Measurements from ENCODE around the gene NCAN. TPM values are rescaled to one million over a fixed set of nuclear protein-coding genes. Genes with fewer than 3 reads are reported as not detected.

NCAN gene
- total RNA-seq, 1 experiment from 2014 or later, result not detected

DNA sequence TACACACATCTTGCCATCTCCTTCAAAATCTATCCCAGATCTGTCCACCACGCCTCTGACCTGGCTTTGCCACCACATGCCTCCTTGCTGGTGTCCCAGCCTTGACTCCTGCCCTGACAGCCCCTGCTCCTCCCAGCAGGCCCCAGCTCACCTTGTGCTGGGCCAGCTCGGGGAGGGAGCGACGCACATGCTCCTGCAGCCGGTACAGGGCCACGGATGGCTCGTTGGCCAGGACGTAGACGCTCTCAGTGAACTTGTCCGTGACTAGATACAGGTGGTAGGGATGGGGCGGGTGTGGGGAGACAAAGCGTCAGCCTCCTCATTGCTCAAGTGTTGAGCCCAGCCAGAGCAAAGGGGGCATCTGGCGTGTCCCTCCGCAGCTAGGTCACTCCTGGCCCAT, 25.0 kb upstream of the NCAN start:
- Histone ChIP-seq H3K4me3 (ENCODE audit: low read length) (no peak overlapping the region), H3K36me3 (ENCODE audit: insufficient read depth, low read length) (peaks cover 30% of the 10 kb centered on the region), H3K9ac (ENCODE audit: low read length) (no peak overlapping the region), H4K20me1 (ENCODE audit: insufficient read depth, low read depth, low read length) (no peaks in the 10 kb centered on the region), H3K4me2 (ENCODE audit: low read depth, low read length, poor library complexity, severe bottlenecking) (no peak overlapping the region), H3K4me1 (ENCODE audit: low read length) (peaks cover 15% of the 10 kb centered on the region), H3K27me3 (ENCODE audit: low read length) (no peaks in the 10 kb centered on the region), H3K9me2 (replicated peaks; ENCODE audit: insufficient read depth, low read length) (no peaks in the 10 kb centered on the region), H3K79me2 (ENCODE audit: low read length) (peaks cover 28% of the 10 kb centered on the region), H3K9me3 (ENCODE audit: low read length) (no peaks in the 10 kb centered on the region; the same call in 1 of the 2 replicates), H3K27ac (ENCODE audit: low read length) (no peak overlapping the region), H2AFZ (ENCODE audit: low read length) (no peak overlapping the region)
- DNase-seq, result no peak

DNA sequence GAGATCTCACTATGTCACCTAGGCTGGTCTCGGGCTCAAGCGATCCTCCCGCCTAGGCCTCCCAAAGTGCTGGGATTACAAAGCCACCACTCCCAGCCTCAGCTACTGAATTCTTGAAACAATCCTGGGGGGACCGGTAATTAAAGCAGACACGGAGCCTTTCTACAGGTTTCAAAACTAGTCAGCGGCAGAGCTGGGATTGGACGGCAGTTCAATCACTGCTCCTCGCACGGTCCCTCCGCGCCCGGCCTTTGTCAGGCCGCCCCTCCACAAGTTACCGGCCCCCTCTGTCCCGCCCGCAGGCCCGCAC, 20.0 kb upstream of the NCAN start:
- Histone ChIP-seq H3K4me1 (ENCODE audit: low read length) (peaks cover 26% of the 10 kb centered on the region), H3K79me2 (ENCODE audit: low read length) (peaks cover 52% of the 10 kb centered on the region), H3K4me3 (ENCODE audit: low read length) (peak overlapping the region; percentile 99), H3K9ac (ENCODE audit: low read length) (peak overlapping the region; percentile 100), H3K9me2 (replicated peaks; ENCODE audit: insufficient read depth, low read length) (no peaks in the 10 kb centered on the region), H3K4me2 (ENCODE audit: low read depth, low read length, poor library complexity, severe bottlenecking) (peak overlapping the region; percentile 100), H3K27ac (ENCODE audit: low read length) (peak overlapping the region; percentile 95), H4K20me1 (ENCODE audit: insufficient read depth, low read depth, low read length) (no peaks in the 10 kb centered on the region), H3K36me3 (ENCODE audit: insufficient read depth, low read length) (peaks cover 10% of the 10 kb centered on the region), H2AFZ (ENCODE audit: low read length) (peak overlapping the region; percentile 99), H3K27me3 (ENCODE audit: low read length) (no peaks in the 10 kb centered on the region), H3K9me3 (ENCODE audit: low read length) (no peaks in the 10 kb centered on the region; the same call in 1 of the 2 replicates)
- DNase-seq, result no peak

DNA sequence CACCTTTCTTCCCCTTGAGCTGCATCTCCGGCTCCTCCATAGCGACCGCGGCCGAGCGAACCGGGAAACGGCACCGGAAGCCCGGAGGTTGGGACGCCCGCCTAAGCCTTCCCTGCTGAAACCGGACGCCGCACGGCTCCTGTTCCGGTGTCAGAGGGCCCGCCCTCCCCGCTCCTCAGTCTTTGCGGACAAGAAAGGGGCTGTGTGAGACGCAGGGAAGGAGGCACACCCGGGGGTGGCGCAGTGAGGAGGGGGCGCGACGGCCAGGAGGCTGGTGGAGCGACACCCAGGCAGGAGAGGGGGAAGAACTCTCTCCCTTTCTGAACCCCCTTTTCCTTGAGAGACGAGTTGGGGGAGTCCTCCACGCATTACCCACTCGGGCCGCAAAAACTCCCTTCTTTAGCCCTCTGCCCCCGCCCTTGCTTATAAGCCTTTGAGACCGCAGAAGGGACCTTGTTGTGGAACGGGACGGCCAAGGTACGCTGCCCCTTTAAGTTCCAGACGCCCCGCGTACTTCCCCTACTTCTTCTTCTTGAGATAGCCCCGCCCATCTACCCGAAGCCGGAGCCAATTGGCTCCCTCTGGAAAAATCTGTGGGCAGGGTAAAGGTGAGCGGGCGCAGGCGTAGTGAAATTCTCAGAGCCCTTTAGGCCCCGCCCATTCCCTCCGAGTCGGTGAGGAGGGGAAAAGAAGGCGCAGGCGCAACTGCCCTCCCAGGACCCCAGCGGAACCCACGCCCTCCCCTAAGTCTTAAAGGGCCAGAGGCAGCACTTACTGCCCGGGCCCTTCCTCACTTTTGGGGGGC, 19.5 kb upstream of the NCAN start, which contains the start of the genes BORCS8 and RFXANK:
Gene BORCS8 (minus strand): TSS at position 75 of the 805 bp plus-strand sequence. CDS start 35 bp downstream, at position 40.
Gene RFXANK (plus strand): TSS at position 181 of the 805 bp plus-strand sequence. CDS start 1,689 bp downstream, outside the sequence.
- Histone ChIP-seq H3K79me2 (ENCODE audit: low read length) (peaks cover 52% of the 10 kb centered on the region), H3K36me3 (ENCODE audit: insufficient read depth, low read length) (peaks cover 13% of the 10 kb centered on the region), H3K27me3 (ENCODE audit: low read length) (no peaks in the 10 kb centered on the region), H3K9me2 (replicated peaks; ENCODE audit: insufficient read depth, low read length) (no peaks in the 10 kb centered on the region), H3K27ac (ENCODE audit: low read length) (peak within 1 kb of the TSS; percentile 95), H2AFZ (ENCODE audit: low read length) (peak within 1 kb of the TSS; percentile 99), H3K4me1 (ENCODE audit: low read length) (peaks cover 26% of the 10 kb centered on the region), H3K4me2 (ENCODE audit: low read depth, low read length, poor library complexity, severe bottlenecking) (peak within 1 kb of the TSS; percentile 100), H3K4me3 (ENCODE audit: low read length) (peak within 1 kb of the TSS; percentile 99), H3K9me3 (ENCODE audit: low read length) (no peaks in the 10 kb centered on the region), H4K20me1 (ENCODE audit: insufficient read depth, low read depth, low read length) (no peaks in the 10 kb centered on the region), H3K9ac (ENCODE audit: low read length) (peak within 1 kb of the TSS; percentile 100)
- DNase-seq, result peak; percentile 100

DNA sequence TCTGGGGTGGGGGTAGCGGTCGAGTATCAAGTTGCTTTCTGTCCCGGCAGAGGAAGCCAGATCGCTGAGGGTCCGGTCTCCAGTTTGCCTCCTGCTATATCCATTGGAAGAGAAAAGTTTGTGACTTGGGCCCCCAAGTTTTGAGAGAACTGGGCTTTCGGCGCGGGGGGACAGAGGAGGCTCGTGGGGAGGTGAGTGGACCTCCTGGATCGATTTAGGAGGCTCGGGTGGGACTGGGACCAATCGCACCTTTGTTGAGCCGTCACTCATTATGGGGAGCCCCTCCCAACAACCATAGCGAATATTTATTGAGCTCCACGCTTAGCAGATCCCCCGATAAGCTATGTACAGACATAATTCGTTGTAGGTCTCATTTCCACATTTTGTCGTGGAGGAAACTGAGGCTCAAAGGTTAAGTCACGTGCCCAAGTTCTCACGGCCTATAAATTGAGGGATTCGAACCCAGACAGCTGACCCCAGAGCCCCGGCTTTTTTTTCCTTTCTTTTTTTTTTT, 18.8 kb upstream of the NCAN start:
- peak overlapping the region; percentile 74 for H3K4me2 ChIP-seq (ENCODE audit: low read depth, low read length, poor library complexity, severe bottlenecking)
- no peaks in the 10 kb centered on the region for H3K27me3 ChIP-seq (ENCODE audit: low read length)
- peak; percentile 73 for DNase-seq
- H3K9me3 ChIP-seq (ENCODE audit: low read length), result no peaks in the 10 kb centered on the region
- peak overlapping the region; percentile 76 for H3K4me3 ChIP-seq (ENCODE audit: low read length)
- H3K36me3 ChIP-seq (ENCODE audit: insufficient read depth, low read length), result peaks cover 14% of the 10 kb centered on the region
- H3K27ac ChIP-seq (ENCODE audit: low read length), result peak overlapping the region; percentile 65
- H3K9ac ChIP-seq (ENCODE audit: low read length), result peak overlapping the region; percentile 90
- H3K79me2 ChIP-seq (ENCODE audit: low read length), result peaks cover 52% of the 10 kb centered on the region
- H3K4me1 ChIP-seq (ENCODE audit: low read length), result peaks cover 26% of the 10 kb centered on the region
- H3K9me2 ChIP-seq (replicated peaks; ENCODE audit: insufficient read depth, low read length), result no peaks in the 10 kb centered on the region
- no peaks in the 10 kb centered on the region for H4K20me1 ChIP-seq (ENCODE audit: insufficient read depth, low read depth, low read length)
- H2AFZ ChIP-seq (ENCODE audit: low read length), result 0 out of 2 replicates have a peak overlapping the region, but pooled peaks have one; percentile 38

- Histone ChIP-seq H3K4me3 (ENCODE audit: low read length) (peak overlapping the region; percentile 76), H4K20me1 (ENCODE audit: insufficient read depth, low read depth, low read length) (no peaks in the 10 kb centered on the region), H3K9me2 (replicated peaks; ENCODE audit: insufficient read depth, low read length) (no peaks in the 10 kb centered on the region), H3K27me3 (ENCODE audit: low read length) (no peaks in the 10 kb centered on the region), H3K79me2 (ENCODE audit: low read length) (peaks cover 52% of the 10 kb centered on the region), H3K9me3 (ENCODE audit: low read length) (no peaks in the 10 kb centered on the region), H3K27ac (ENCODE audit: low read length) (no peak overlapping the region), H3K36me3 (ENCODE audit: insufficient read depth, low read length) (peaks cover 13% of the 10 kb centered on the region), H3K4me2 (ENCODE audit: low read depth, low read length, poor library complexity, severe bottlenecking) (peak overlapping the region; percentile 74), H2AFZ (ENCODE audit: low read length) (no peak overlapping the region), H3K9ac (ENCODE audit: low read length) (peak overlapping the region; percentile 90), H3K4me1 (ENCODE audit: low read length) (peaks cover 26% of the 10 kb centered on the region)
- no peak for DNase-seq
These were observed 17.8 kb upstream of the NCAN start for GRCh38 chr19:19193926-19194325.

GRCh38 chr19:19201697-19202630, 9.8 kb upstream of the NCAN start:
- Histone ChIP-seq H3K27me3 (ENCODE audit: low read length) (no peaks in the 10 kb centered on the region), H3K9ac (ENCODE audit: low read length) (peak overlapping the region; percentile 84), H3K4me1 (ENCODE audit: low read length) (peaks cover 17% of the 10 kb centered on the region), H3K4me2 (ENCODE audit: low read depth, low read length, poor library complexity, severe bottlenecking) (peak overlapping the region; percentile 85), H2AFZ (ENCODE audit: low read length) (no peak overlapping the region), H3K79me2 (ENCODE audit: low read length) (peaks cover 15% of the 10 kb centered on the region), H4K20me1 (ENCODE audit: insufficient read depth, low read depth, low read length) (no peaks in the 10 kb centered on the region), H3K4me3 (ENCODE audit: low read length) (peak overlapping the region; percentile 92), H3K9me3 (ENCODE audit: low read length) (no peaks in the 10 kb centered on the region), H3K27ac (ENCODE audit: low read length) (no peak overlapping the region; the same call in 1 of the 2 replicates), H3K9me2 (replicated peaks; ENCODE audit: insufficient read depth, low read length) (no peaks in the 10 kb centered on the region), H3K36me3 (ENCODE audit: insufficient read depth, low read length) (peaks cover 8% of the 10 kb centered on the region; the same call in 1 of the 2 replicates)
- no peak for DNase-seq

DNA sequence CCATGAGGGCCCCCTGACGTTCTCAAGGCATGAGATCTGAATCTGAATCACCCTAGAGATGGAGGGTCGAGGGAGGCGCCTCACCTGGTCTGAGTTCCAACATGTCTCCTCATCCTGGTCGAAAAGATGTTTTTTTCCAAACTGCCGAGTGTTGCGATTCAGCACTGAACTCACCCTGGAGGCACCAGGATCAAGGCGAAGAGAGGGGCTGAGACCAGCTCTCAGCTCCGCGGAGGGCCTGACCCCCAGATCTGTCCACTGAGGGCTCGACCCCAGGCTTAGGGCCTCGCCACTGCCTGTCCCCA, 9.1 kb upstream of the NCAN start:
- H3K4me1 ChIP-seq (ENCODE audit: low read length), result peaks cover 17% of the 10 kb centered on the region
- no peaks in the 10 kb centered on the region for H4K20me1 ChIP-seq (ENCODE audit: insufficient read depth, low read depth, low read length)
- H3K79me2 ChIP-seq (ENCODE audit: low read length), result peaks cover 15% of the 10 kb centered on the region
- H3K27ac ChIP-seq (ENCODE audit: low read length), result peak overlapping the region; percentile 40; the same call in 1 of the 2 replicates
- peak overlapping the region; percentile 84 for H3K9ac ChIP-seq (ENCODE audit: low read length)
- H3K9me3 ChIP-seq (ENCODE audit: low read length), result no peaks in the 10 kb centered on the region
- no peak overlapping the region for H2AFZ ChIP-seq (ENCODE audit: low read length)
- H3K36me3 ChIP-seq (ENCODE audit: insufficient read depth, low read length), result 0 out of 2 replicates have a peak, but pooled peaks cover 3% of the 10 kb centered on the region
- peak overlapping the region; percentile 92 for H3K4me3 ChIP-seq (ENCODE audit: low read length)
- H3K4me2 ChIP-seq (ENCODE audit: low read depth, low read length, poor library complexity, severe bottlenecking), result peak overlapping the region; percentile 85
- H3K27me3 ChIP-seq (ENCODE audit: low read length), result no peaks in the 10 kb centered on the region
- DNase-seq, result no peak
- H3K9me2 ChIP-seq (replicated peaks; ENCODE audit: insufficient read depth, low read length), result no peaks in the 10 kb centered on the region
